GM12891 (cell line): Measurements from ENCODE around the gene TBCA.
"Not testable (repeated sequence)": the region's sequence is repeated elsewhere in the genome, so short reads cannot be mapped to it uniquely, and the experiment has no call there.

ENCODE experiments used
- DNase-seq: peaks from one replicate; pipeline ENCODE4 v3.0.0; 2011; ENCODE audit warnings: low spot score; ENCODE audit not compliant: insufficient read length
- FAIRE-seq: peaks from 2 replicates; lab custom pipeline; 2011; peaks lifted over from hg19 to GRCh38; lab: Jason Lieb, UNC
- PAX5 ChIP-seq: IDR thresholded peaks from 2 replicates; pipeline ENCODE4 v1.6.1; 2011; ENCODE audit warnings: low read length, moderate library complexity, mild to moderate bottlenecking; ENCODE audit not compliant: insufficient read depth, severe bottlenecking
- POLR2A ChIP-seq: IDR thresholded peaks from 2 replicates; pipeline ENCODE4 v1.6.1; 2011; ENCODE audit warnings: low read depth, low read length, control low read depth
- POLR2AphosphoS5 ChIP-seq: IDR thresholded peaks from 2 replicates; pipeline ENCODE4 v1.6.1; 2011; ENCODE audit warnings: low read depth, low read length, control low read depth
- POU2F2 ChIP-seq: IDR thresholded peaks from 2 replicates; pipeline ENCODE4 v1.6.1; 2011; ENCODE audit warnings: low read depth, mild to moderate bottlenecking, control low read depth, low read length, moderate library complexity
- SPI1 ChIP-seq: IDR thresholded peaks from 2 replicates; pipeline ENCODE4 v1.6.1; 2011; ENCODE audit warnings: low read depth, low read length, control low read depth
- TAF1 ChIP-seq: IDR thresholded peaks from 2 replicates; pipeline ENCODE4 v1.6.1; 2011; ENCODE audit warnings: low read depth, low read length, control low read depth

Gene TBCA

DNA sequence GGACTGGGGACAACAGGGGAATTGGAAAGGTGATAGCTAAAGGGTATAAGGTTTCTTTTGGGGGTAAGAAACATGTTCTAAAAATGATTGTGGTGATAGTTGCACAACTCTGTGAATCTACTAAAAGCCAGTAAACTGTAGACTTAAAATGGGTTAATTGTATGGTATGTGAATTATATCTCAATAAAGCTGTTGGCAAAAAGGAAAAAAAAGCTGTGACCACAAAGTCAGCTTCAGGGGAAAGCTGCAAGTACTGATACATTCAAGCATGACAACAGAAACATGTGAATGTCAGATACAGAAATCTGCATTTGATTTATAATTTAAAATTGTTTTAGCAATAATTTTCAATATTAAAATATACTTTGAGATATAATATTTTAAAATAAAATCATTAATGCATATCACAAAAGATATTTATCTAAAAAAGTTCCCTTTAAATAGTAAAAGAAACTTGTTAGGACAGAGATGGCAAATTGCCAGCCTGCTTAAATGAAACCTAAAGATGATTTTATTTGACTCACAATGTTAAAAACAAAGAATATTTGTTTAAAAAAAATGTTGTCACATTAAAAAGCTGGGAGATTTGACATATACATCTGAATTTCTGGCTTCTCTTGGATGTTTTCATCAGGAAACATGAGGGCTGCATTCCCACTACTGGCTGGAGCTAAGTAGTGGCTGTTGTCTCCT, 66.0 kb downstream of the TBCA start:
- FAIRE-seq: no peak
- DNase-seq: no peak

GRCh38 chr5:77709340-77709739, 66.8 kb downstream of the TBCA start:
- FAIRE-seq (no peak), DNase-seq (no peak)
- no peak for TF ChIP-seq TAF1
- no peak for TF ChIP-seq PAX5
- TF ChIP-seq POLR2AphosphoS5: no peak
- TF ChIP-seq SPI1: no peak
- no peak for TF ChIP-seq POU2F2
- no peak for TF ChIP-seq POLR2A

More for the DNA sequence above, 66.0 kb downstream of the TBCA start:
- no peak for TF ChIP-seq POU2F2
- TF ChIP-seq POLR2A: no peak
- no peak for TF ChIP-seq SPI1
- TF ChIP-seq TAF1: no peak
- TF ChIP-seq POLR2AphosphoS5: no peak
- no peak for TF ChIP-seq PAX5

DNA sequence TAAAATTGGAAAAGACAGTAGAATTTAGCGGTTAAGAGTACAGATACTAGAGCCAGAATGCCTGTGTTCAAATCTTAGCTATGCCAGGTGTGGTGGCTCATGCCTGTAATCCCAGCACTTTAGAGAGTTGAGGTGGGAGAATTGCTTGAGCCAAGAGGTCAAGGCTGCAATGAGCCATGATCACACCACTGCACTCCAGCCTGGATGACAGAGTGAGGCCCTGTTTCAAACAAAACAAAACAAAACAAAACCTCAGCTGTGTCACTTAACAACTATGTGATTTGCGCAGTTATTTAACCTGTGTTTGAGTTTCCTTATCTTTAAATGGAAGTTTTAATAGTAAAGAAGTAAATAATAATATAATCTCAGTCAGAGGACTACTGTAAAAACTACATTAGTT, 68.3 kb downstream of the TBCA start:
- FAIRE-seq (no peak), DNase-seq (no peak)
- TF ChIP-seq POLR2A: no peak
- TF ChIP-seq SPI1: no peak
- no peak for TF ChIP-seq POU2F2
- TF ChIP-seq PAX5: no peak
- TF ChIP-seq POLR2AphosphoS5: no peak
- no peak for TF ChIP-seq TAF1

DNA sequence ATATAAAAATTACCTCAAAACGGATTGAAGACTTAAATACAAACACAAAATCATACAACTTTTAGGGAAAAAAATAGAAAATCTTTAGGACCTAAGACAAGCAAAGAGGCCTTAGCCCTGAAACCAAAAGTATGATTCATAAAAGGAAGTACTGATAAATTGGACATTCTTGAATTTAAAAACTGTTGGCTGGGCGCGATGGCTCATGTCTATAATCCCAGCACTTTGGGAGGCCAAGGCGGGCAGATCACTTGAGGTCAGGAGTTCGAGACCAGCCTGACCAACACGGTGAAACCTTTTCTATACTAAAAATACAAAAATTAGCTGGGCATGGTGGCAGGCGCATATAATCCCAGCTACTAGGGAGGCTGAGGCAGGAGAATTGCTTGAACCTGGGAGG, 76.6 kb downstream of the TBCA start:
- FAIRE-seq, DNase-seq: not testable (repeated sequence)

GRCh38 chr5:77698920-77699319, 77.2 kb downstream of the TBCA start:
- no peak for FAIRE-seq

GRCh38 chr5:77697692-77698091, 78.4 kb downstream of the TBCA start:
- no peak for FAIRE-seq
- DNase-seq: no peak
- TF ChIP-seq POU2F2 (no peak), TAF1 (no peak), POLR2A (no peak)

More at GRCh38 chr5:77698920-77699319, 77.2 kb downstream of the TBCA start:
- TF ChIP-seq POLR2A (no peak), POLR2AphosphoS5 (no peak)
- no peak for DNase-seq

DNA sequence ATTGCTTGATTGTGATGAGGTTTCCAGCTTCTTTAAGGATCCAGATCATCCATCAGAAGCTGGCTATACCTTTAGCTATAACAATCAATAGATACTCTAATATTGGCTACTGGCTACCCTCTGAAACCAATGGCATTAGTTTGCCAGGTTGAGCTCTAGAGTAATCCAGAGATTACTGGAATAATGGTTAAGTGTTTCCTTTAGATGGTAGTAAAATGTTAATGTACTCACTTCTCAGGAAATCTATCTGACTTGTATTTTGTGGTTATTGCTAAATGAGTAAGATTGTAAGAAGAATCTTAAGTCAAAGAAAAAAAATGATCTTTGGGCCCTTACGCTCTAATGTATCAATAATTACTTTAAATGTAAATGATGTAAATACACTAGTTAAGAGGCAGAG, 80.0 kb downstream of the TBCA start:
- no peak for TF ChIP-seq PAX5
- TF ChIP-seq POLR2AphosphoS5: no peak
- no peak for TF ChIP-seq TAF1
- no peak for TF ChIP-seq POLR2A
- no peak for TF ChIP-seq SPI1
- no peak for TF ChIP-seq POU2F2
- FAIRE-seq: no peak
- DNase-seq: no peak

DNA sequence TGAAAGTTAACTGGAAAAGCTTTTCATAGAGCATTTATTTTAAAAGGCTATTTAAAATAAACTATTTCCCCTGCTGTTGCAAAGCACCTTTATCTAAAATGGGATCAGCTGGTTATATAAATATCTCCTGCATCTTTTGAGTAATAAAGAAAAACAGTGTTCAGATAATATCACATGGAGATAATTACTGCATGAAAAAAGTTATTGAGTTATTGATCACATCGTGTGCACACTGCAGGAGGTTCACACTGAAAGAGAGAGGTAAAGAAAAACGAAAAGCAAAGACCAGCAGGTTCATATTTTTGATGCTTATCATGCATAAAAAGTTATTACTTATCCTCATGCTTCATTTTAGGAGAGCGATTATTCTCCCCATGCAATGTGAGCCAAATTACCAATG, 82.2 kb downstream of the TBCA start:
- TF ChIP-seq PAX5 (no peak), POU2F2 (no peak), SPI1 (no peak), POLR2A (no peak), TAF1 (no peak), POLR2AphosphoS5 (no peak)
- FAIRE-seq: no peak
- DNase-seq: no peak

- DNase-seq (no peak), FAIRE-seq (no peak)
- TF ChIP-seq POU2F2 (no peak), POLR2A (no peak), POLR2AphosphoS5 (no peak)
Observed at GRCh38 chr5:77683171-77683732, 92.9 kb downstream of the TBCA start.

GRCh38 chr5:77670526-77670925, 105.6 kb downstream of the TBCA start:
- FAIRE-seq (no peak), DNase-seq (no peak)

GRCh38 chr5:77669677-77670076, 106.5 kb downstream of the TBCA start:
- no peak for DNase-seq
- FAIRE-seq: no peak

More at GRCh38 chr5:77670526-77670925, 105.6 kb downstream of the TBCA start:
- TF ChIP-seq SPI1: no peak
- TF ChIP-seq TAF1: no peak
- TF ChIP-seq POU2F2: no peak
- no peak for TF ChIP-seq PAX5

More at GRCh38 chr5:77669677-77670076, 106.5 kb downstream of the TBCA start:
- TF ChIP-seq POLR2A: no peak
- TF ChIP-seq POU2F2: no peak
- no peak for TF ChIP-seq POLR2AphosphoS5
- no peak for TF ChIP-seq PAX5
- no peak for TF ChIP-seq TAF1
- no peak for TF ChIP-seq SPI1
